Testis (tissue), 2 donors: ENCODE measurements around the gene ANKH.

ENCODE experiments used
- CTCF ChIP-seq, 3 experiments: fragments of 450-650 bp in 2 of 3; fragments of 200-600 bp in 1 of 3; sonication (generic) in 1 of 3; IDR thresholded peaks; one replicate each; pipeline ENCODE4 v1.5.1; 2016 to 2019; ENCODE audit warnings: antibody characterized with exemption in 3 of 3, mild to moderate bottlenecking in 2 of 3, moderate library complexity in 1 of 3
- POLR2A ChIP-seq: fragments of 450-650 bp; IDR thresholded peaks from one replicate; pipeline ENCODE4 v1.6.1; 2017; ENCODE audit warnings: antibody characterized with exemption, mild to moderate bottlenecking, moderate library complexity

- no peak for TF ChIP-seq POLR2A
- no peak for TF ChIP-seq CTCF (IDR thresholded peaks at IDR 0.05)
These were observed 119.0 kb downstream of the ANKH start for GRCh38 chr5:14752497-14753071.
